HEK293 (cell line): ENCODE data around the gene ZFR2.

Experiments
- CTCF ChIA-PET: fragments of 350-600 bp; formaldehyde crosslinking; extraction: SDS; loops from one replicate; lab custom pipeline; 2021; ENCODE audit warnings: antibody characterized with exemption; lab: Yijun Ruan, JAX
- POLR2A ChIA-PET: fragments of 300-600 bp; formaldehyde crosslinking; extraction: SDS; loops from one replicate; lab custom pipeline; 2020; ENCODE audit warnings: antibody characterized with exemption, inconsistent platforms; lab: Yijun Ruan, JAX
- H3K27ac ChIP-seq: fragments of 200-500 bp; sonication (Bioruptor generic); 2 replicates; pipeline ENCODE4 v1.5.1; 2014; ENCODE audit warnings: low read depth, low read length, control low read depth, inconsistent platforms; ENCODE audit errors: extremely low read depth
- H3K36me3 ChIP-seq, 2 experiments: fragments of 200-500 bp in 1 of 2; sonication (Bioruptor generic) in 1 of 2; 1 replicate in 1 of 2; 2 replicates in 1 of 2; pipeline ENCODE4 v1.5.1; 2014 to 2017; ENCODE audit warnings: inconsistent platforms in 2 of 2, low read length in 2 of 2; ENCODE audit not compliant: control insufficient read depth in 2 of 2, insufficient read depth in 1 of 2
- H3K4me1 ChIP-seq: fragments of 200-500 bp; sonication (Bioruptor generic); 2 replicates; pipeline ENCODE4 v1.5.1; 2014; ENCODE audit warnings: mild to moderate bottlenecking, low read length, inconsistent platforms; ENCODE audit not compliant: control insufficient read depth, insufficient read depth
- H3K4me3 ChIP-seq: 2 replicates; pipeline ENCODE4 v1.5.1; 2011; ENCODE audit warnings: low read depth, mild to moderate bottlenecking, control low read depth, low read length, moderate library complexity
- H3K9me3 ChIP-seq: fragments of 200-500 bp; sonication (Bioruptor generic); 2 replicates; pipeline ENCODE4 v1.5.1; 2014; ENCODE audit warnings: low read depth, low read length, inconsistent platforms; ENCODE audit not compliant: control insufficient read depth, insufficient read depth
- PRDM2 ChIP-seq: fragments of 450-650 bp; formaldehyde crosslinking; IDR thresholded peaks from 2 replicates; pipeline ENCODE4 v1.5.1; 2016; ENCODE audit warnings: missing biosample characterization, missing genetic modification characterization, borderline replicate concordance
- REST ChIP-seq: fragments of 450-650 bp; formaldehyde crosslinking; IDR thresholded peaks from 2 replicates; pipeline ENCODE4 v1.5.1; 2016; ENCODE audit warnings: missing biosample characterization, missing genetic modification characterization
- SP2 ChIP-seq: fragments of 450-650 bp; formaldehyde crosslinking; IDR thresholded peaks from 2 replicates; pipeline ENCODE4 v1.5.1; 2016; ENCODE audit warnings: missing biosample characterization, missing genetic modification characterization
- TRIM28 ChIP-seq: IDR thresholded peaks from 2 replicates; pipeline ENCODE4 v1.6.1; 2011; ENCODE audit warnings: low read length, control low read depth, borderline replicate concordance
- YY1 ChIP-seq: fragments of 450-650 bp; formaldehyde crosslinking; IDR thresholded peaks from 2 replicates; pipeline ENCODE4 v1.5.1; 2018; ENCODE audit warnings: missing biosample characterization, missing genetic modification characterization
- ZBTB17 ChIP-seq: fragments of 450-650 bp; formaldehyde crosslinking; IDR thresholded peaks from 2 replicates; pipeline ENCODE4 v1.5.1; 2016; ENCODE audit warnings: missing biosample characterization, missing genetic modification characterization
- ZFP37 ChIP-seq: fragments of 450-650 bp; formaldehyde crosslinking; IDR thresholded peaks from 2 replicates; pipeline ENCODE4 v1.5.1; 2016; ENCODE audit warnings: missing biosample characterization, missing genetic modification characterization
- ZNF19 ChIP-seq: fragments of 450-650 bp; formaldehyde crosslinking; IDR thresholded peaks from 2 replicates; pipeline ENCODE4; 2016; ENCODE audit warnings: missing biosample characterization, missing genetic modification characterization, low read depth
- ZNF248 ChIP-seq: fragments of 450-650 bp; formaldehyde crosslinking; IDR thresholded peaks from 2 replicates; pipeline ENCODE4 v1.5.1; 2017; ENCODE audit warnings: missing biosample characterization, missing genetic modification characterization
- ZNF292 ChIP-seq: fragments of 450-650 bp; formaldehyde crosslinking; IDR thresholded peaks from 2 replicates; pipeline ENCODE4 v1.5.1; 2016; ENCODE audit warnings: low read depth, missing biosample characterization, missing genetic modification characterization, borderline replicate concordance
- ZNF335 ChIP-seq: fragments of 450-650 bp; formaldehyde crosslinking; conservative IDR thresholded peaks from 2 replicates; pipeline ENCODE4 v1.5.1; 2016; ENCODE audit warnings: missing biosample characterization, missing genetic modification characterization
- ZNF510 ChIP-seq: fragments of 450-650 bp; formaldehyde crosslinking; IDR thresholded peaks from 2 replicates; pipeline ENCODE4 v1.5.1; 2018; ENCODE audit warnings: mild to moderate bottlenecking, missing genetic modification characterization, missing biosample characterization; ENCODE audit not compliant: insufficient replicate concordance
- ZNF585B ChIP-seq: fragments of 450-650 bp; formaldehyde crosslinking; IDR thresholded peaks from 2 replicates; pipeline ENCODE4 v1.5.1; 2016; ENCODE audit warnings: missing biosample characterization, missing genetic modification characterization
- ZNF596 ChIP-seq: fragments of 450-650 bp; IDR thresholded peaks from 2 replicates; pipeline ENCODE4 v1.5.0; 2018; ENCODE audit warnings: missing biosample characterization, mild to moderate bottlenecking, missing genetic modification characterization, moderate library complexity
- ZNF629 ChIP-seq: fragments of 450-650 bp; formaldehyde crosslinking; IDR thresholded peaks from 2 replicates; pipeline ENCODE4 v1.5.1; 2017; ENCODE audit warnings: missing biosample characterization, missing genetic modification characterization
- ZSCAN18 ChIP-seq: fragments of 450-650 bp; formaldehyde crosslinking; IDR thresholded peaks from 2 replicates; pipeline ENCODE4 v1.5.1; 2016; ENCODE audit warnings: missing biosample characterization, missing genetic modification characterization

The ZFR2 gene

GRCh38 chr19:3762501-3763459, 106.1 kb downstream of the ZFR2 start, which contains the start of gene MRPL54 (continued):
- TF ChIP-seq PRDM2 (tag by site-specific recombination) (no peak), ZNF629 (tag by site-specific recombination) (peak; percentile 90), ZBTB17 (tag by site-specific recombination) (peak; percentile 64), ZNF292 (tag by site-specific recombination) (no peak), ZNF19 (tag by site-specific recombination) (no peak)

GRCh38 chr19:3762130-3762473, 106.7 kb downstream of the ZFR2 start:
- Histone ChIP-seq H3K36me3 (peaks cover 5 to 29% of the 10 kb centered on the region in 2 experiments; a peak in 2 of 3 replicates), H3K9me3 (no peaks in the 10 kb centered on the region), H3K4me1 (no peaks in the 10 kb centered on the region; the same call in 1 of the 2 replicates)
- ChIA-PET CTCF (interaction anchor here (0.6 to 1.4 kb wide), 8 partner anchors 12 to 154 kb away, joined by 3 to 9 read pairs (median 4); no protein-coding TSS in a partner anchor), POLR2A (interaction anchor here (0.9 to 2.4 kb wide), 15 partner anchors 9 to 581 kb away, joined by 3 to 10 read pairs (median 5); partner anchors contain the start of genes DAPK3, EEF2, MPND and PIP5K1C)
- TF ChIP-seq ZNF335 (tag by site-specific recombination) (no peak), ZNF585B (tag by site-specific recombination) (no peak)
- TF ChIP-seq, all 188 proteins: peak for 0
- Histone ChIP-seq H3K27ac (peak overlapping the region; percentile 68), H3K4me3 (no peak overlapping the region)

GRCh38 chr19:3761382-3762129, 107.3 kb downstream of the ZFR2 start, which contains the start of gene APBA3:
Gene APBA3 (minus strand): TSS chr19:3761692. CDS start chr19:3760264, 1,428 bp downstream.
- CTCF ChIA-PET, result interaction anchor here (0.6 to 1.4 kb wide), 6 partner anchors 11 to 154 kb away, joined by 3 to 9 read pairs (median 4); no protein-coding TSS in a partner anchor
- H3K36me3 ChIP-seq, result peaks cover 7 to 24% of the 10 kb centered on the region in 2 experiments; a peak in 2 of 3 replicates
- no peaks in the 10 kb centered on the region; the same call in 1 of the 2 replicates for H3K4me1 ChIP-seq
- H3K4me3 ChIP-seq, result peak within 1 kb of the TSS; percentile 96
- H3K9me3 ChIP-seq, result no peaks in the 10 kb centered on the region
- peak within 1 kb of the TSS; percentile 68 for H3K27ac ChIP-seq
- POLR2A ChIA-PET, result interaction anchor here (0.6 to 2.4 kb wide), 9 partner anchors 8 to 582 kb away, joined by 3 to 10 read pairs (median 6); partner anchors contain the start of genes MPND and PIP5K1C
- TF ChIP-seq ZNF248 (tag by site-specific recombination), result no peak
- TF ChIP-seq ZNF596 (tag by site-specific recombination), result no peak
- TF ChIP-seq ZFP37, result 0 out of 2 replicates have a peak, but pooled peaks have one; percentile 16
- peak; percentile 47; the same call in 1 of the 2 replicates for TF ChIP-seq TRIM28
- TF ChIP-seq REST (tag by site-specific recombination), result no peak
- peak; percentile 5 for TF ChIP-seq SP2 (tag by site-specific recombination)
- no peak for TF ChIP-seq ZNF510 (tag by site-specific recombination)
- TF ChIP-seq ZSCAN18 (tag by site-specific recombination), result 0 out of 2 replicates have a peak, but pooled peaks have one; percentile 68
- TF ChIP-seq YY1 (tag by site-specific recombination), result peak; percentile 62; the same call in 1 of the 2 replicates
